Measurements from ENCODE around the gene SLC25A51. TPM values are rescaled to one million over a fixed set of nuclear protein-coding genes. Genes with fewer than 3 reads are reported as not detected.
"Not testable (repeated sequence)": the region's sequence is repeated elsewhere in the genome, so short reads cannot be mapped to it uniquely, and the experiment has no call there.

Gene SLC25A51
- polyA plus RNA-seq, 1 experiment = 29.9 TPM

- no peaks in the 10 kb centered on the region for H3K27me3 ChIP-seq (ENCODE audit: control insufficient read depth, insufficient read depth, low read length)
- H3K9me3 ChIP-seq (ENCODE audit: control insufficient read depth, insufficient read depth, low read length) = no peaks in the 10 kb centered on the region
- no peak overlapping the region for H3K4me3 ChIP-seq (ENCODE audit: low read depth, low read length)
- DNase-seq (ENCODE audit: low read depth, low spot score) = no peak
- CTCF ChIA-PET = interaction anchor here (1.0 to 8.4 kb wide), 18 partner anchors 12 to 486 kb away, joined by 3 to 82 read pairs (median 4); partner anchors contain the start of gene SHB
- POLR2A ChIA-PET = no interaction called here
- H3K27ac ChIP-seq (ENCODE audit: low read depth, low read length) = no peak overlapping the region
- TF ChIP-seq CTCF (IDR thresholded peaks at IDR 0.05; ENCODE audit: low read depth, low read length) = no peak
Measured at GRCh38 chr9:37914701-37915358, 10.9 kb upstream of the SLC25A51 start.

GRCh38 chr9:37914154-37914551 is 10.2 kb upstream of the SLC25A51 start:
- ChIA-PET CTCF (interaction anchor here (0.5 to 8.4 kb wide), 39 partner anchors 9 to 518 kb away, joined by 3 to 82 read pairs (median 4); partner anchors contain the start of gene SHB), POLR2A (no interaction called here)
- H3K4me3 ChIP-seq (ENCODE audit: low read depth, low read length) = no peak overlapping the region

GRCh38 chr9:37913480-37914153 is 9.7 kb upstream of the SLC25A51 start:
- Histone ChIP-seq H3K27ac (ENCODE audit: low read depth, low read length) (no peak overlapping the region), H3K4me3 (ENCODE audit: low read depth, low read length) (no peak overlapping the region), H3K27me3 (ENCODE audit: control insufficient read depth, insufficient read depth, low read length) (no peaks in the 10 kb centered on the region), H3K9me3 (ENCODE audit: control insufficient read depth, insufficient read depth, low read length) (no peaks in the 10 kb centered on the region)
- no peak for DNase-seq (ENCODE audit: low read depth, low spot score)
- POLR2A ChIA-PET = no interaction called here
- CTCF ChIA-PET = interaction anchor here (0.5 to 8.4 kb wide), 46 partner anchors 9 to 518 kb away, joined by 3 to 82 read pairs (median 4); partner anchors contain the start of gene SHB
- TF ChIP-seq CTCF (IDR thresholded peaks at IDR 0.05; ENCODE audit: low read depth, low read length) = peak; percentile 99

More at GRCh38 chr9:37914154-37914551, 10.2 kb upstream of the SLC25A51 start:
- H3K27ac ChIP-seq (ENCODE audit: low read depth, low read length) = no peak overlapping the region
- TF ChIP-seq CTCF (IDR thresholded peaks at IDR 0.05; ENCODE audit: low read depth, low read length) = no peak
- no peaks in the 10 kb centered on the region for H3K9me3 ChIP-seq (ENCODE audit: control insufficient read depth, insufficient read depth, low read length)
- no peaks in the 10 kb centered on the region for H3K27me3 ChIP-seq (ENCODE audit: control insufficient read depth, insufficient read depth, low read length)
- no peak for DNase-seq (ENCODE audit: low read depth, low spot score)

- ChIA-PET CTCF (interaction anchor here (0.5 to 8.4 kb wide), 9 partner anchors 9 to 352 kb away, joined by 3 to 82 read pairs (median 7); no protein-coding TSS in a partner anchor), POLR2A (no interaction called here)
- no peak for DNase-seq (ENCODE audit: low read depth, low spot score)
- no peaks in the 10 kb centered on the region for H3K27me3 ChIP-seq (ENCODE audit: control insufficient read depth, insufficient read depth, low read length)
- H3K27ac ChIP-seq (ENCODE audit: low read depth, low read length) = no peak overlapping the region
- H3K4me3 ChIP-seq (ENCODE audit: low read depth, low read length) = no peak overlapping the region
- H3K9me3 ChIP-seq (ENCODE audit: control insufficient read depth, insufficient read depth, low read length) = no peaks in the 10 kb centered on the region
- no peak for TF ChIP-seq CTCF (IDR thresholded peaks at IDR 0.05; ENCODE audit: low read depth, low read length)
Measured at GRCh38 chr9:37911271-37911681, 7.3 kb upstream of the SLC25A51 start.

GRCh38 chr9:37910271-37910670 is 6.3 kb upstream of the SLC25A51 start:
- DNase-seq (ENCODE audit: low read depth, low spot score) = no peak
- Histone ChIP-seq H3K4me3 (ENCODE audit: low read depth, low read length) (no peak overlapping the region), H3K27ac (ENCODE audit: low read depth, low read length) (no peak overlapping the region), H3K9me3 (ENCODE audit: control insufficient read depth, insufficient read depth, low read length) (no peaks in the 10 kb centered on the region), H3K27me3 (ENCODE audit: control insufficient read depth, insufficient read depth, low read length) (no peaks in the 10 kb centered on the region)
- ChIA-PET POLR2A (no interaction called here), CTCF (interaction anchor here (8.0 to 8.4 kb wide), 2 partner anchors 250 to 353 kb away, joined by 65 to 82 read pairs; no protein-coding TSS in a partner anchor)
- TF ChIP-seq CTCF (IDR thresholded peaks at IDR 0.05; ENCODE audit: low read depth, low read length) = no peak

- H3K4me3 ChIP-seq (ENCODE audit: low read depth, low read length); POLR2A ChIA-PET; H3K27ac ChIP-seq (ENCODE audit: low read depth, low read length); H3K27me3 ChIP-seq (ENCODE audit: control insufficient read depth, insufficient read depth, low read length); H3K9me3 ChIP-seq (ENCODE audit: control insufficient read depth, insufficient read depth, low read length); DNase-seq (ENCODE audit: low read depth, low spot score): not testable (repeated sequence)
- CTCF ChIA-PET = interaction anchor here (1.0 to 8.4 kb wide), 4 partner anchors 9 to 354 kb away, joined by 3 to 82 read pairs (median 36); no protein-coding TSS in a partner anchor
Measured at GRCh38 chr9:37909836-37910235, 5.9 kb upstream of the SLC25A51 start.

Data from AG04450 (cell line).